GM11168 (cell line): Measurements from ENCODE around the gene GNL2.
"Not testable (repeated sequence)": the region's sequence is repeated elsewhere in the genome, so short reads cannot be mapped to it uniquely, and the experiment has no call there.

Experiments
- in situ Hi-C: fragments of 300-500 bp; cut with MboI; formaldehyde crosslinking; loops from one replicate; pipeline ENCODE4 v1.12.0; 2022; ENCODE audit warnings: low sequenced_read_pairs; ENCODE audit not compliant: unreplicated experiment

The GNL2 gene

DNA sequence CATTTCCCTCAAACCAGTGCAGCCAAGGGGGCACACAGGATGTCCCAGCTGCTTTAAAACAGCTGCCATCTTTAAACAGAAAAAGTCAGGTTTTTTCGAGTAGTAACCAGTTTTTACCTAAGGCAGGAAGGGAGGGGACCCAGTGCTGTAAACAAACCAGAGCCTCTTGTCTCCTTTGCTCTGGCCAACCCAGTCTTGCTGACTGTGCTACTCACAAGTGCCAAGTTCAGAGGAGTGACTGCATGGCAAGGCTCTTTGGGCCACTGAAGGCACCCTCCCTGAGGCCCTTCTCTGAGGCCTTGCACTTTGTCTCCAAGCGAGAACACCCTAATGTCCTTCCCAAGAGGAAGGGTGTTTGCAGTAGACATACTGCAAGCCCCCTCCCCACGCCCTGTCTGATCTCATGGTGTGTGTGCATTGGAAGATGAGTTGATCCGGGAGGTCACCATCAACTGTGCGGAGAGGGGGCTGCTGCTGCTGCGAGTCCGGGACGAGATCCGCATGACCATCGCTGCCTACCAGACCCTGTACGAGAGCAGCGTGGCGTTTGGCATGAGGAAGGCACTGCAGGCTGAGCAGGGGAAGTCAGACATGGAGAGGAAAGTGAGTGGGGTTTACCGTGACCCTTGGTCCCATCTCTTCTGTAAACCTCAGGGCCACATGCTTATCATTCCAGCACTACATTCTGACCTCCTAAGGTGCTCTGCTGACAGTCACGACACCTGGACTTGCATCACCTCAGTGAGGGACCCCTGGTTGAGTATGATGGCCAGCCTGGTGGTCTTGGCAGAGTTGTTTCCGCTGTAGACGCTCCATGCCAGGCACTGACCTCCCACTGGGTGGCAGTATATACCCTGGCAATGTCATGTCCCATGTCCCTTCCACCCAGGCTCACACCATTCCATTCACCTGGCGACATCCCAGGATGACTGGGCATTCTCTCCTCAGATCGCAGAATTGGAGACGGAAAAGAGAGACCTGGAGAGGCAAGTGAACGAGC lies 34.3 kb downstream of the GNL2 start:
- in situ Hi-C loops, result no loop called here

DNA sequence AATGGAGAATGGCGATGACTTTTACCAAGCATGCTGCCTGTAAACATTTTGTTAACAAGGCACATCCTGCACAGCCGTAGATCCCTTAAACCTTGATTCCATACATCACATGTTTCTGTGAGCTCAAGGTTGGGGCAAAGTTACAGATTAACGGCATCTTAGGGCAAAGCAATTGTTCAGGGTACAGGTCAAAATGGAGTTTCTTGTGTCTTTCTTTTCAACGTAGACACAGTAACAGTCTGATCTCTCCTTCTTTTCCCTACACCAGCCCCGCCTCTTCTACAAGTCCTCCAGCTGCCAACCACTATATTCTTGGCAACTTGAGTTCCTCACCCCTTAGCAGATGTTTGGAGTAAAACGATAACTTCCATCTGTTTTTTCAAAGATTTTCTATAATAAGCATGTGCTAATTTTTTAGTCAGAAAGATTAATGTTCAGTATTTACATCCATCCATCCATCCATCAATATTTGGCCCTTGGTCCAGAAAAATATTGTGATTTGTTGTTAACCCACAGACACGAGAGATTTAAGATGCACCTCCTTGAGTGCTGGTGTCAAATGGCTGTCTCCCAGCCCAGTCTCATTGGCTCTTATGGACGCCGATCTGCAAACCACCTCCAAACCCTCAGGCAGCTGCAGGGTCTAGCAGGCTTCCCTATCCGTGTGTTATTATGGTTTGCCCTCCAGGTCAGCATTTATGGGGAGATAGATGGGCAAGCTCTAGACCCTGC lies 35.2 kb downstream of the GNL2 start:
- in situ Hi-C loops, result no loop called here

DNA sequence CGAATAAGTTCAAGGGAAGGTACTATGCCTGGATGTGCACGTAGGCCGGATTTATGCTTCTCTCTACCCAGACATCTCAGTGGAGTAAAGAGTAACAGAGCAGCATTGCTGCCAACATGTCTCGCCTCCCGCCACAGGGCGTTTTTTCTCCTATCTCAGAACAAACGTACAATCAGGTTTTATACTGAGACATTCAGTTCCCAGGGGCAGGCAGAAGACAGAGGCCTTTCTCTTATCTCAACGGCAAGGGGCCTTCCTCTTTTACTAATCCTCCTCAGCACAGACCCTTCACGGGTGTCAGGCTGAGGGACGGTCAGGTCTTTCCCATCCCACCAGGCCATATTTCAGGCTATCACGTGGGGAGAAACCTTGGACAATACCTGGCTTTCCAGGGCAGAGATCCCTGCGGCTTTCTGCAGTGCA lies 35.8 kb downstream of the GNL2 start:
- in situ Hi-C loops, result not testable (repeated sequence)

DNA sequence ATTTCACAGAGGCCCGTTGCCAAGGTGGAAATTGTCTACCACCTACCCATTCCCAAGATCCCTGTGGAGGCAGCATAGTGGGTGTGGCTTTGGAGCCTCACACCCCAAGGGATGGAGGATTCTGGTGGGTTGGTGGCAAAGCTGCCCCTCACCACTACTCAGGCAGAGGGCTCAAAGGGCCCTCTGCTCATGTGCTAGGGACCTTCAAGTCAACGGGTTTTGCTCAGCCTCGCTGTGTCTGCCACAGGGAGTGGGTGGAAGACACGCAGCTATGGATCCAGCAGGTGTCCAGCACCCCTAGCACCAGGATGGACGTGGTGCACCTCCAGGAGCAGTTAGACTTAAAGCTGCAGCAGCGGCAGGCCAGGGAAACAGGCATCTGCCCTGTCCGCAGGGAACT lies 36.7 kb downstream of the GNL2 start:
- in situ Hi-C loops, result no loop called here

DNA sequence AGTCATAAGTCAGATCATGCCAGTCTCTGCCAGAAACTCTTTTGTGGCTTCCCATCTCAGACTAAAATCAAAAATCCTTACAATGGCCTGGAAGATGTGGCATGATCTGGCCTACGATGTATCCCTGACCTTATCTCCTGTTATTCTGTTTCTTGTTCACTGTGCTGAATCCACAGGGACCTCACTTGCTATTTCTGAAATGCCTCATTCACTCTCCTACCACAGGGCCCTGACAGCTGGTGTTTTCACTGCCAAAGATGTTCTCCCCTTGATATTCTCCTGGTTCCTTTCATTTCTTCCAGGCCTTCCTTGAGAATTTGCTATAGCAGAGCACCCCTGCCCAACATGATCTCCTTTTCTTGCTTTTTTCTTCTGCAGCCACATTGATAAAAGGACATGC lies 37.3 kb downstream of the GNL2 start:
- in situ Hi-C loops, result no loop called here

DNA sequence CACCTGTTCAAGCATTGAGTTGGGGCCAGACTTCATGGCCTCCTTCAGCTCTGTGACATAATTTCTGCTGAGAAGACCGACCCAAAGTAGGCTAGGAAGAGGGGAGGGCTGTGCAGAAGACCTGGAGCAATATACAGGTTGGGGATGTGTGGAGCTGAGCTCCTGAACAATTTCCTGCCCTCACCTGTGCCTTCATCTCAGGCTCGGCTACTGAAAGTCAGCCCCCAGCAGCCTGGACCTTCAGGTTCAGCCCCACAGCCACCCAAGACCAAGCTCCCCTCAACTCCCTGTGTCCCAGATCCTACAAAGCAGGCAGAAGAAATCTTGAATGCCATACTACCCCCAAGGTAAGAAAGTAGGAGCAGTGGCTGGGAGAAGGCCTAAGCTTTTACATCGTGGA lies 38.3 kb downstream of the GNL2 start:
- in situ Hi-C loops, result no loop called here

DNA sequence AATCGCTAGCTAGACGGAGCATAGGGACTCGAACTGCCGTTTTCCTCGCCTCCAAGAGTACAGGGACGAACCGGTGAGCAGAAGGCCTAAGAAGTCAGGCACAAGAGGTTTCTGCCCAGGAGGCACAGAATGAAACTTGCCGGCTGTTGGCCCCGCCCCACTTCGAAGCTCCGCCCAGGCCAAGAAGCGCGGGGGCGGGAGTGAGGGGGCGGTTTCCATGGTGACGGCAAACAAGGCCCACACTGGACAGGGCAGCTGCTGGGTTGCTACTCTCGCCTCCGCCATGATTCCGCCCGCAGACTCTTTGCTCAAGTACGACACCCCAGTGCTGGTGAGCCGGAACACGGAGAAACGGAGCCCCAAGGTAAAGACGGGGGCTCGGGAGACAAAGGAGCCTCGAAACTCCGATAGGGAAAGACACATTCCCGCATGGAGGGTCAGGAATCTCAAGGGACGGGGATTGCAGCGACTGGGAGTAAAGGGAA lies 39.0 kb downstream of the GNL2 start, which contains the start of gene DNALI1:
DNALI1 (plus strand) TSS at position 229 of the 485 bp plus-strand sequence; CDS start at position 284, 55 bp downstream.
- in situ Hi-C loops, result no loop called here

DNA sequence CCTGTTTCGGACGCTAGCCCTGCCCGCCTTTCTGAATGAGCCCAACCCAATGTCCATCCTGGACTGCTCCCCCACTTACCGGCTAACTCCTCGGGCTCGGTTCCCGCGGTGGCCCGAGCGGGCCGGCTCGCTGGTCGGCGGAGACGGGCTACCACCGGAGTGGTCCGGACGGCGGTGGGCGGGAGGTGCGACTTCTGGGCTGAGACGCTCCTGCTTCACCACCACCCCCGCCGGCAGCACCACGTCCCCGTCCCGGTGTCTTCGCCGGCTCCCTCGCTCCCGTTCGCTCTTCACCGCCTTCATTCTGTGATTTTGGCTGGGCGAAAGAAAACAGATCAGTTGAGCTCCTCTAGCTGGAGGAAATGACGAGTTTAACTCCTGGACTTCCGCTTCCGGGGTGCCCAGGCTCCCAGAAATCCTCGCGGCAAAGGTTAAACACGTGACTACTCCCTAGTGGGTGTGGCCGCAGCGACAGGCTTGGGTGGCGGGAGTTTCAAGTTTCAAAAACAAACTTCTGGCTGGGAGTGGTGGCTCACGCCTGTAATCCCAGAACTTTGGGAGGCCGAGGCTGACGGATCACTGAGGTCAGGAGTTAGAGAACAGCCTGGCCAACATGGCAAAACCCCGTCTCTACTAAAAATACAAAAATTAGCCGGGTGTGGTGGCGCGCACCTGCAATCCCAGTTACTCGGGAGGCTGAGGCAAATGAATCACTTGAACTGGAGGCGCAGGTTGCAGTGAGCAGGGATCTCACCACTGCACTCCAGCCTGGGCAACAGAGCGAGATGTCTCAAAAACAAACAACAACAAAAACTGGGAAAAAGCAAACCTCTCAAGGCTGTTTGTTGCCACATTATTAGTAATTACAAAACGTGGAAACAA lies 41.6 kb downstream of the GNL2 start, which contains the start of gene SNIP1:
SNIP1 (minus strand) TSS at position 367 of the 882 bp plus-strand sequence; CDS start at position 303, 64 bp downstream.
- in situ Hi-C loops, result no loop called here

DNA sequence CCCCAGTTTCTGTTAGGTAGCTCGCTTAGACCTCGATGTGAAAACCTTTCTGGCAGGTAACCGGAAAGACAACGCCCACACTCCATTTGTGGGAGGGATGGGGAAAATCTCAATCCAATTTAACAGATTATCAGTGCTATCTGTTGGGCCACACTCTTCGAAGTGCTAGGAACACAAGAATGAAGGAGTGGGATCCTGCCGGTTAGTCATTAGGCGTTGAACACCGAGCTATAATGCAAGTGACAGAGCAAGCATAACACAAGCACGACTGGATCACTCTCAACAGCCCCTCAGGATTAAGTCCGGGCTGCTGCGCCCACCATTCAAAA lies 42.2 kb downstream of the GNL2 start:
- in situ Hi-C loops, result no loop called here

DNA sequence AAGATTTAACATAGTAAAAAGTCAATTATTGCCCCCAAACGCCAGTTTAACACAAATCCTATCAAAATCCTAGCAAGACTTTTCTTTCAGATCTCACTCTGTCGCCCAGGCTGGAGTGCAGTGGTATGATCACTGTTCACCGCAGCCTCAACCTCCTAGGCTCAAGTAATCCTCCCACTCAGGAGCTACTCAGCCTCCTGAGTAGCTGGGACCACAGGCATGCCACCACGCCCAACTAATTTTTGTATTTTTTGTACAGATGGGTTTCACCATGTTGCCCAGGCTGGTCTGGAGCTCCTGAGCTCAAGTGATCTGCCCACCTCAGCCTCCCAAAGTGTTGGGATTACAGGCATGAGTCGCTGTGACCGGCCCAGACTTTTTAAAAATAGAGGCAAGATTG lies 46.4 kb downstream of the GNL2 start:
- in situ Hi-C loops, result no loop called here

DNA sequence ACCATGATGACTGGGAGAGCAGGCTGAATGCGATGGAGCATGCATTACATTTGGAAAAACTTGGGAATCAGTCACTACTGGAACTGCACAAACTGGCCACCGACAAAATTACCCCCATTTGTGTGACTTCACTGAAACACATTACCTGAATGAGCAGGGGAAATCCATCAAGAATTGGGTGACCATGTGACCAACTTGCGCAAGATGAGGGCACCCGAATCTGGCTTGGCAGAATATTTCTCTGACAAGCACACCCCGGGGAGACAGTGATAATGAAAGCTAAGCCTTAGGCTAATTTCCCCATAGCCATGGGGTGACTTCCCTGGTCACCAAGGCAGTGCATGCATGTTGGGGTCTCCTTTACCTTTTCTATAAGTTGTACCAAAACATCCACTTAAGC lies 50.7 kb downstream of the GNL2 start:
- in situ Hi-C loops, result no loop called here

DNA sequence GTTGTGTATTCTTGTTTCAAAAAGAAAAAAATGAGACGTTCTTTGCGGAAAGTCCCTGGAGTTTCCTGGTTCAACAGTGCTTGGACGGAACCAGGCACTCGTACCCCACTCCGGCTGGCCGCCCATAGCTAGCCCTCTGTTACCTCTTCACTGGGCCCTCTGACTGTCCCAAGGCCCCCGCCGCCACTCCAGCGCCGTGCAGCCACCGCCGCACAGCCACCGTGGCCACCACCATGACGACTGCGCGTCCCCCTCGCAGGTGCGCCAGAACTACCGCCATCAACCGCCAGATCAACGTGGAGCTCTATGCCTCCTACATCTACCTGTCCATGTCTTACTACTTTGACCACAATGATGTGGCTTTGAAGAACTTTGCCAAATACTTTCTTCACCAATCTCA lies 51.2 kb downstream of the GNL2 start:
- in situ Hi-C loops, result no loop called here

DNA sequence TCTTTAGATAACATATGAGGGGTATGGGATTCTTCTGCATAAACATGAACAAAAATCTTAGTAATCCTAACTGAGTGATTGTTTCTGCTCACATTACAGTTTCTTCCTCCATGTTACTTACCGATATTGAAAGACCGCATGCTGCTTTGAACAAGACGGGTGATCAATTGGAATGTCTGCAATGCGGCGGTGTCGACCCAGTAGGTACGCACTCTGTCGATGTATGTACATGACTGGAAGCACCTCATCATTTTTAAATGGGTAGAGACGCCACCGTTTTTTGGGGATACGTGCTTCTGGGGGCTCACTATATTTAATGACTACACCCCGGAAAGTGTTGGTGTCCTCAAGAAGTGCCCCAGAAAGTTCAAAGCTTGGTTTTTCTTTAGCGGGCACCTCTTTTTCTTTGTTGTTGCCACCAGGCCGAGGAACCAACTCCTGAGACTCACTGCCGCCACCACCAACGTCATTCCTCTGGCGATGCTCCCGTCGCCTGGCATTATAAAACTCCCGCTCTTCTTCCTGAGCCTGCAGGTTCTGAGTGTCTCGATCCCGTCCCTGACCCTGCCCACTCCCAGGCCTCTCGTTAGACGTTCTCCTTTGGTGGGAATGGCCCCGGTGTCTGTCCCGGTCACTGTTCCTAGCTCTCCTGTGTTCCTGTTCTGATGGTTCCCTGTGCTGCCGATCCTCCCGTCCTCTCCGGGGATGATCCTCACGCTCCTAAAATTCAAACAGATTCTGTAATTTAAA lies 55.5 kb downstream of the GNL2 start:
- in situ Hi-C loops, result no loop called here

DNA sequence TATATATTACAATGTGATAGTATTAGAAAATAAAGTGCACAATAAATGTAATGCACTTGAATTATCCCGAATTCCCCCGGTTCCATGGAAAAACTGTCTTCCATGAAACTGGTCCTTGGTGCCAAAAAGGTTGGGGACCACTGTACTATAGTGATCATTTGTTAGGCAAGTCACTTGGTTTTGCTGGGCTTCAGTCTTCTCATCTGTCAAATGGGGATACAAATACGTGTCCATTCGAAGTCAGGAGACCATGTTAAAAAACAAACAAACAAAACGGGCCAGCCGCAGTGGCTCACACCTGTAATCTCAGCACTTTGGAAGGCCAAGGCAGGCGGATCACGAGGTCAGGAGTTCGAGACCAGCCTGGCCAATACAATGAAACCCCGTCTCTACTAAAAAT lies 56.6 kb downstream of the GNL2 start:
- in situ Hi-C loops, result not testable (repeated sequence)

DNA sequence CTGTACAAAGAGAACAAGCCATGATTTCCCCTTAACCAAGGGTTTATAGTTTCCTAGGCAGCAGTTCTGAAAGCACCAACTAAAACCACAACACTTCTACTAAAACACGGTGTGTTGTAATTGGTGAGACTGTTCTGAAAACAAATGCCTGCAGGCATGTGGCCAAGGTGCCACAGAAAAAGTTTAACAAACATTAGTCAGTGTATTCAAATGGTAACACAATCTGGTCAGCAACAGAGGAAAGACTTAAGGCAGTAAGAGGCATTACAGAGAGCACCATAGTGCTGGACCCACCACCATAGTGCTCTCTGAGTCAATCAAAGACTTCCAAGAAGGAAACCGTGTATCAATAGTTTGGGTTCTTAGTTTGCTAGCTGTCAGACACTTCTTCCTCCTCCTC lies 58.4 kb downstream of the GNL2 start:
- in situ Hi-C loops, result no loop called here

DNA sequence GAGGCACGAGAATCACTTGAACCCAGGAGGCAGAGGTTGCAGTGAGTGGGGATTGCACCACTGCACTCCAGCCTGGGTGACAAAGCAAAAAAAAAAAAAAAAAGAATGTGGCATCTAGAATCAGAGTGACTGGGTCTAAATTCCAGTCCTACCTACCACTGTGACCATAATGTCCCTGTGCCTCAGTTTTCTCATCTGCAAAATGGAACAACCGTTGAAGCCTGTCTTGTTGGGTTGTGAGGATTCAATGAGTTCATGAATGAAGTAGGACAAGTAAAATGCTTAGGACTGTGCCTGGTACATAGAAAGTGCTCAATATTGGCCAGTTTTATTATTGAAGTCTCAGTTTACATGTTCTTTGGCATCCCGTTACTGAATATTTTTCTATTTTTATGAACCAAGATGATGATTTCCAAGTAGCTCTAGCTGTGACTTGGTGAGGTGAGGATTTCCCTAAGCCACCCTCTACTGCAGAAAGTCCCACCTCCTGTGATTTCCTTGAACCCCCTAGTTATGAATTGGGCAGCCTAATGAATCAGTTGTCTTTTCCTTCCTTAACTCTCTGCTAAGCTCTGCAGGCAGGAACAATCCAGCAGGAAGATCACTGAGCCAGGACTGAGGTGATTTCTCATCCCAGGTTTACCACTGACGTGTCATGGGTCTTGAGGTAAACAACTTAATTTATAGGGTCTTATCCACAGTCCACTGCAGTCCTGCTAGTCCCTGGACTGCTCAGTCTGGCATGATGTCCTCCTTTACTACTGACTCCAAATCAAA lies 62.2 kb downstream of the GNL2 start:
- in situ Hi-C loops, result no loop called here

DNA sequence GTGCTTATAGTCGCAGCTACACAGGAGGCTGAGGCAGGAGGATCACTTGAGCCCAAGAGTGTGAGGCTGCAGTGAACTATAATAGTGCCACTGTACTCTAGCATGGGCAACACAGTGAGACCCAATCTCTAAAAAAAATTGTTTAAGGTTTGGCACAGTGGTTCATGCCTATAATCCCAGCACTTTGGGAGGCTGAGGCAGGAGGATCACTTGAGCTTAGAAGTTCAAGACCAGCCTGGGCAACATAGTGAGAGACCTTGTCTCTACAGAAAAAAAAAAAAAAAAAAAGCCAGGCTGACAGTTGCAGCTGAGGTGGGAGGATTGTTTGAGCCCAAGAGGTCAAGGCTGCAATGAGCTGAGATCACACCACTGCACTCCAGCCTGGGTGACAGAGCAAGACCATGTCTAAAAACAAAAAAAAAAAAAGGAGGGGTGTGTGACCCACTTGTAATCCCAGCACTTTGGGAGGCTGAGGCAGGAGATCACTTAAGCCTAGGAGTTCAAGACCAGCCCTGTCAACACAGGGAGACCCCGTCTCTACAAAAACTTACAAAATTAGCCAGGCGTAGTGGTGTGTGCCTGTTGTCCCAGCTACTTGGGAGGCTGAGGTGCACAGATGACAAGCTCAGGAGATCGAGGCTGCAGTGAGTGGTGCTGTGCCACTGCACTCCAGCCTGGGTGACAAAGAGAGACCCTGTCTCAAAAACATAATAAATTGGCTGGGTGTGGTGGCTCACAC lies 63.1 kb downstream of the GNL2 start:
- in situ Hi-C loops, result not testable (repeated sequence)

DNA sequence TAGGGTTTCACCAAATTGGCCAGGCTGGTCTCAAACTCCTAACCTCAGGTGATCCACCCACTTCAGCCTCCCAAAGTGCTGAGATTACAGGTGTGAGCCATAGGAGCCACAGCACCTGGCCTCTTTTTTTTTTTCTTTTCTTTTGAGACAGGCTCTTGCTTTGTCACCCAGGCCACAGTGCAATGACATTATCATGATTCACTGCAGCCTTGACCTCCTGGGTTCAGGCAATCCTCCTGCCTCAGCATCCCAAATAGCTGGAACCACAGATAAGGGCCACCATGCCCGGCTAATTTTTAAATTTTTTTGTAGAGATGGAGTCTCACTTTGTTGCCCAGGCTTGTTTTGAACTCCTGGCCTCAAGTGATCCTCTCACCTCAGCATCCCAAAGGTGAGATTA lies 65.8 kb downstream of the GNL2 start:
- in situ Hi-C loops, result not testable (repeated sequence)
